Fibroblast of skin of right quadriceps (primary cell): ENCODE results near the gene CFL1.

Experiments
- DNase-seq: peaks from one replicate; pipeline ENCODE4 v3.0.0-alpha.2; 2013

Gene CFL1

DNA sequence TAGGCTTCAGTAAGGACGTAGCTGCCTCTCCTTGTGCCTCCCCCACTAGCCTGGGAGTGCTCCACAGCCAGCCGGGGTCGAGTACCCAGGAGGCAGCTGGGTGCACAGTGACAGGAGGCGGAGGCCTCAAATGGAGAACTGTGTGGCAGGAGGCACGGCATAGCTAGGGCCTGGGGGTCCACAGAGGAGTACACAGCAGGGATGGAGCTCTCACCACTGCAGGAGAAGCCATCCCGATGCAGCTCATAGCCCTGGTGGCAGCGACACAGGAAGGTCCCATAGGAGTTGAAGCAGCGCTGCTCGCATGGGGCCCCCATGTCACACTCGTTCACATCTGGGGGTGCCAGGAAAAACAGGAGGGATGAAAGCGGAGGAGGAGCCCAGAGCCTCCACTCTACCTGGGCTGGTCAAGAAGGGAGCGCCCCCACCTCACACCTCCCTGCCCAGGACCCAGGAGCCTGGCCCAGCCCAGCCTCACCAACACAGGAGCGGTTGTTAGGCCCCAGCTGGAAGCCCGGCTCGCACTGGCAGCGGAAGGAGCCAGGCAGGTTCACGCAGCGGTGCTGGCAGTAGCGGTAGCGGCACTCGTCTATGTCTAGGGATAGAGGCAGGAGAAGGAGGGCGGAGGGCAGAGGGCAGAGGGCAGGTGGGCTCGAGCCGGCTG is 11.8 kb upstream of the CFL1 start:
- no peak for DNase-seq

DNA sequence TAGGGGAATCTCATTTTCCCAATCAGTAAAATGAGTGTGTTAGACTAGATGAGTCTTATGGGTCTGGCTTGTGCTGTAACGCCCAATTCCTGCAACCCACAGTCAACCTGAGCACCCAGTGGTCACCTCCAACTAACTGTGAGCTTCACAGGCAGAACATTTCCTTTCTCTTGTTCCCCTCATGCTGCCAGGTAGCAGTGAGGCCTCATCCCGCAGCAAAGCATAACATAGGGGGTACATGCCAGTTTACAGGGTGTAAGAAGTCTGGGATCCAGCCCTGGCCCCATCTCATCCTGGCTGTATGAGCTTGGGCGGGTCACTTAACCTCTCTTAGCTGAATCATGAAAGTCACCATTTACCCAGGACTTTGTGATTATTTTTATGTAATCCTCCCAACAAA is 10.9 kb upstream of the CFL1 start:
- no peak for DNase-seq

DNA sequence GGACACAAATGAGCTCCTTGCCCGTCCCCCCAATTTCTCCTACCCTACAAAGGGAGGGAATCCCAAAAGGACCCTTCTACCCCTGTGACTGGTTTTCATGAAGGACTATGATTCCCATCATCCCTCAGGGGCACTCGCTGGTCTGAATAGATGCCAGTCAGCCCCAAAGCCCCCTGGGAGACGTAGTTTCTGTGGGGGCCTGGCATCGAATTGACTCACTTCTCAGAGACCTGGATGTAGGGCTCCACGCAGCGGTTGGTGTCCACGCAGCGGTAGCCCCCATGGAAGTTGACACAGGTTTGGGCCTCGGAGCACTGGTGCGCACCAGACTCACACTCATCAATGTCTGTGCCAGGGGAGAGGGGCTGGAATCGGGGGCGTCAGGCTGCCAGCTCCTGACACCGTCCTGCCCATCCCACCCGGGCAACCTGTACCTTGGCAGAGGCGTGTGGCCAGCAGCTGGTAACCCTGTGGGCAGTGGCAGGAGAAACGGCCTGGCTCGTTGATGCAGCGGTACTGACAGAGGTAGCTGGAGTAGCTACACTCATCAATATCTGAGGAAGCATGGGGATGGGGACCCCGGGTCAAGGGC is 10.2 kb upstream of the CFL1 start:
- DNase-seq: no peak

DNA sequence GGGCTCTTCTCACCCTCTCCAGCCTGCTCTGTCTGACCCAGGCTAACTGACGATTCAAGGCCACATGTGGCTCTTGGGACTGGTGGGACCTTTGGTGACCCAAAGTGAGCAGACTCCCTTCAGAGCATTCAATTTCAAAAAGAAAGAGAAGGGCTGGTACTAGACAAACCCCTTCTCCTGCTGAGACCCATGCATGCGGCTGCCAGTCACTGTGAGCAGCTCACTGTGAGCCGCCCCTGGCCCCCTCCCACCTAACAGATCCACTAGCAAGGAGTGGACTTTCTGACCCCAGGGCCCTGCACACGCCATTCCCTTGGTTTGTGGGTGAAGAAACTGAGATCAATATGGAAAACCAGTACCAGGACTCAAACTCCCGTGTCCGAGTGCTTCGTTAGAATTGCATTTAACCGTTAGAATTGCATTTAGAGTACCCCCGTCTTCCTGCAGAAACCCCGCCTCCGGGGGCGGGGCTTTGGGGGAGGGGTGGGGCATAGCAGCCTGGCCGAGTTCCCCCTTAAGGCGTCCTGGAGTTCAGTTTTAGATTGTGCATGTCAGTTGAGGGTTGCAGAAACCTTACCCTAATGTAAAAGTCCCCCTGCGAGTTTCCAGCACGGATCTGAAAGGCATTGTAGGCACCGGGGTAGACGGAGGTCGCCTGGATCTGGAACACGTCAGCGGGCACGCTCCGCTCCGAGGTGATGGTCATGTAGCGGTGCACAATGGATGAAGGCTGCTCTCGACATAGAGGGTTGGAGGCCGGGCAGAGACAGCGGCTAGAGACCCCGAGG is 9.5 kb upstream of the CFL1 start:
- DNase-seq: no peak

DNA sequence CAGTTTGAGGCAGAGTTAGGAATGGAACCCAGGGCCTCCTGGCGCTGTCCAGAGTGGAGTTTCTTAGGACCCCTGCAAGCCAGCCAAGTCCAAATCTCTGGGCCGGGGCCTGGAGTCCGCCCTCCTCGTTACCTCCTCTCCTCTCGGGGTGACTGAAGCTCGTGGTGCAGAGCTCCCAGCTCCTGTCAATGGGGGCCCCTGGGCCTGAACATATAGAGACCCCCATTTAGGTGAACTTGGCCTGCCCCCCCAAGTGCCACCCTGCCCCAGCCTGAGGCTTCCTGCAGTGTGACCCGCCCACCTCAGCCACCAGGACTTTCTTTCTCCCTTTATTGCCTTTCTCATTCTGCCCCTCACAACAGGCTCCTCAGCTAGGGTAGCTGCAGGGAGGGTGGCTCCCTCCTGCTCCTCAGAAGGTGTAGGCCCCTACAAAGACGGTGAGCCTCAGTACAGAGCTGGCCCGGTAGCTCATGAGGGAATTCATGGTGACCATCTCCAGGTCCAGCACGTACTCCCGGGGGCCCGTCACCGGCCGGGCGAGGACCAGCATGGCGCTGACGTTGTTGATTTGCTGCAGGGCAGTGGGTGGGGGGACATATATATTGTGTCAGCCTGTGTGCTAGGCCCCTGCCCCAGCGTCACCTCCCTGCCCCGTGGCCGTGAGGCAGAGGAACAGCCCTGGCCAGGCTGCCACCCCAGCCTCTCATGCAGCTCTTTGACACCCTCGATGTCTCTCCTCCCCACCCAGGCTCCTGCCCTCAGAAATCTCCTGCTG is 8.7 kb upstream of the CFL1 start:
- no peak for DNase-seq

DNA sequence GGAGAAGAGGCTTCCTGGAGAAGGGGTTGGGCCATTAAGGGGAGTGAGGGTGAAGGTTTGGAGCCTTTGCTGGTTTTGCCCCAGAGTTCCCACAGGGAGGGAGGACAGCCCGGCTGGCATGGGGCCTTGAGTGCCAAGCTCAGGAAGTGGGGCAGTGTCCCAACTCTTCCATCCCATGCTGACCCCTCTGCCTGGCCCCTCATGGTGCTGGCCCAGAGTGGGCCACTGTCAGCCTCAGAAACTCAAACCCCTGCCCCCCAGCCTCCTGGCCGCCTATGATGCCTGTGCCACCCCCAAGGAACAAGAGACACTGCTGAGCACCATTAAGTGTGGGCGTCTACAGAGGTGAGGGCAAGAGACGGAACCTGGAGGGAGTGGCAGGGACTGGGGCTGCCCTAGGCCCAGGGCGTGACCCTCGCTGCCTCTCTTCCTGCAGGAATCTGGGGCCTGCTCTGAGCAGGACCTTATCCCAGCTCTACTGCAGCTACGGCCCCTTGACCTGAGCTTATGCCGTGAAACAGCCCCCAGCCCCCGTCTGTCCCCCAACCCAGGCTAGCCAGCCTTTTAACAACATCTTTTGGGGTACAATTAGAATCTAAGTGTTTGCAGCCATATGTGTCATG is 7.7 kb upstream of the CFL1 start:
- DNase-seq: no peak

DNA sequence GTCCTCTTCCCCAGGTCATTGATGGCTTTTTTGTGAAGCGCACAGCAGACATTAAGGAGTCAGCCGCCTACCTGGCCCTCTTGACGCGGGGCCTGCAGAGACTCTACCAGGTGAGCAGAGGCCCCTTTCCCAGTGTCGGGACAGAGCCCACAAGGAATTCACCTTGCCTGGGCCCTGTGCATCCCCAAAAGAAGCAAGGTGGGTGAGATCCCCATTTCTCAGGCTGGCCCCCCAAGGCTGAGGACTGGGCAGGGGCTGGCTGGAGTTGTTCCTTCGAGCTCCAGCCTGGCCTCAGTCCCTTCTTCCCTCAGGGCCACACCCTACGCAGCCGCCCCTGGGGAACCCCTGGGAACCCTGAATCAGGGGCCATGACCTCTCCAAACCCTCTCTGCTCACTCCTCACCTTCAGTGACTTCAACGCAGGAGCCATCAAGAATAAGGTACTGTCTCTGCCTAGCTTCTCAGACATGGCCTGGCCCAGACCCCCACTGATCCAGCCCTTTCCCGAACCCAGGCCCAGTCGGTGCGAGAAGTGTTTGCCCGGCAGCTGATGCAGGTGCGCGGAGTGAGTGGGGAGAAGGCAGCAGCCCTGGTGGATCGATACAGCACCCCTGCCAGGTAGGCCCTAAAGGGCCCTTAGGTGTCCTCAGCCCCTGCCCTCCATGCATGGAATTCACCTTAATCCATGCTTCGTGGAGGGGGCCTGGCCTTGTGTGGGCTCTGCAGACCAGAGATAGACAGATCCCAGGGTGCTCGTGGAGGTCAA is 6.9 kb upstream of the CFL1 start:
- no peak for DNase-seq

DNA sequence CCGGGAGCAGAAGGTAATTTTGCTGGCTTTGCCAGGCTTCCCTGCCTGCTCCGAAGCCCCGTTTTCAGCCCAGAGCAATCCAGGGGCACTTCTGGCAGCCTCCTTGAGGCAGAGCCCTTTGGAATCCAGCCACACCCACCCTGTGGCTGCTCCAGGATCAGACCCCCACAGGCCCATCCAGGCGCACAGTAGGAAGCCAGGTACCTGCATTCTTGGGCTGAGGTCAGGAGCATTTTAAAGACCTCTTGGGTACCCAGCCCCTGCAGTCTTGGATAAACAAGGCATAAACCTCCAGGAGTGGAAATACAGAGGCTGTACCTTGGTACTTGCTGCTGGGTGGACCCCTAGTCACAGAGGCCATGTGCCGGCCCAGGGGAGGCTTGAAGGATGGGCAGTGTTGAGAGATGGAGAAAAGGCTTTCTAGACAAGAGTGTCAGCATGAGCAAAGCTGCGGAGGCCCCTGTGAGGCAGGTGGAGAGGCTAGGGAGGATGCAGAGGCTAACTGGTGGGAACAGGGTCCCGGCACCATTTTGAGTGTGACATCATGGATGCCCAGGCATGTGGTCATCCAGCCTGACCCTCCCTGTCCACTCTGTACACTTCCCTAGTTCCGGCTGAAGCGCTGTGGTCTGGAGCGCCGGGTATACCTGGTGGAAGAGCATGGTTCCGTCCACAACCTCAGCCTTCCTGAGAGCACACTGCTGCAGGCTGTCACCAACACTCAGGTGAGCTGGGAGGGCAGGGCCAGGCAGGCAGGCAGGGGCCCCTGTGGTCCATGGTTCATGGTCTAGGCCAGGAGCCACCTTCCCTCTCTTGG is 6.1 kb upstream of the CFL1 start:
- DNase-seq: no peak

DNA sequence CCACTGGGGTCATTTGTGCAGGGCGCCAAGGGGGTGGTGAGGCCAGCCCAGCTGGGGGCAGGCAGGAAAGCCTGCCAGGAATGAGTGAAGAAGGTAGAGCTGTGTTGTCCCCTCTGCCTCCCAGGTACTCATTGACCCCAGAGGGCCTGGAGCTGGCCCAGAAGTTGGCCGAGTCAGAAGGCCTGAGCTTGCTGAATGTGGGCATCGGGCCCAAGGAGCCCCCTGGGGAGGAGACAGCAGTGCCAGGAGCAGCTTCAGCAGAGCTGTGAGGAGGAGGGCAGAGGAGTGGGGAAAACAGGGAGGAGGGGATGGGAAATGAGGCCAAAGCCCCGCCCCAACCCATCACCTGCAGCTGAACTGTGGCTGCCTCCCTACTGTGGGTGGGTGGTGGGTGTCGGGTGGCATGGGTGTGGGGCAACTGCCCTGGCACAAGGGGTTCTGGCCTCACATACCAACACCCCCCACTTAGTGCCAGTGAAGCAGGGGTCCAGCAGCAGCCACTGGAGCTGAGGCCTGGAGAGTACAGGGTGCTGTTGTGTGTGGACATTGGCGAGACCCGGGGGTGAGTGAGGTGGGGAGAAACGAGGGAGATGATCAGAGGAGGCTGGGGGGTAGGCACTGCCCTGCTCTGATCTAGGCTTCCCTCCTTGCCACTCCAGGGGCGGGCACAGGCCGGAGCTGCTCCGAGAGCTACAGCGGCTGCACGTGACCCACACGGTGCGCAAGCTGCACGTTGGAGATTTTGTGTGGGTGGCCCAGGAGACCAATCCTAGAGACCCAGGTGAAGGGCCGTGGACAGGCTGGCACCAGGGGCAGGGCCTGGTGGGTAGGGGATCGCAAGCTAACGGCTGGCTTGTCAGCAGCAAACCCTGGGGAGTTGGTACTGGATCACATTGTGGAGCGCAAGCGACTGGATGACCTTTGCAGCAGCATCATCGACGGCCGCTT is 5.2 kb upstream of the CFL1 start:
- DNase-seq: no peak

DNA sequence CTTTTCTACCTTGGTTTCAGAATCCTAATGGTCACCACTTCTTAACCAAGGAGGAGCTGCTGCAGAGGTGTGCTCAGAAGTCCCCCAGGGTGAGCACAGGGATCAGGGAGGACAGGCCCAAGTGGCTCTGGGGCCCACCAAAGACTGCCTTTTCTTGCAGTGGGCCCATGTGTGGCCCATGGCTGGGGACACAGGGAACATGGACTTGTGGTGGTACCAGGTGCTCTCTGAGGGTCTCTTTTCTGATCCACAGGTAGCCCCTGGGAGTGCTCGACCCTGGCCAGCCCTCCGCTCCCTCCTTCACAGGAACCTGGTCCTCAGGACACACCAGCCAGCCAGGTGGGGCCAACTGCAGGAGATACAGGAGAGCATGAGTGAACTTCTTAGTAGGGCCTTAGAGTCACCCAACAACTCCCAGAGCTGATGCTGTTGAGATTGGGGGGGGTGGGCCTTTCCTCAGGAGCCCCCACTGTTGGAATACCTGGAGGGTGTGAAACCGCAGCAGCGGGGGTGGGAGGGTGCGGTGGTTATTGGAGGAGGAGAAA is 4.3 kb upstream of the CFL1 start:
- DNase-seq: no peak

DNA sequence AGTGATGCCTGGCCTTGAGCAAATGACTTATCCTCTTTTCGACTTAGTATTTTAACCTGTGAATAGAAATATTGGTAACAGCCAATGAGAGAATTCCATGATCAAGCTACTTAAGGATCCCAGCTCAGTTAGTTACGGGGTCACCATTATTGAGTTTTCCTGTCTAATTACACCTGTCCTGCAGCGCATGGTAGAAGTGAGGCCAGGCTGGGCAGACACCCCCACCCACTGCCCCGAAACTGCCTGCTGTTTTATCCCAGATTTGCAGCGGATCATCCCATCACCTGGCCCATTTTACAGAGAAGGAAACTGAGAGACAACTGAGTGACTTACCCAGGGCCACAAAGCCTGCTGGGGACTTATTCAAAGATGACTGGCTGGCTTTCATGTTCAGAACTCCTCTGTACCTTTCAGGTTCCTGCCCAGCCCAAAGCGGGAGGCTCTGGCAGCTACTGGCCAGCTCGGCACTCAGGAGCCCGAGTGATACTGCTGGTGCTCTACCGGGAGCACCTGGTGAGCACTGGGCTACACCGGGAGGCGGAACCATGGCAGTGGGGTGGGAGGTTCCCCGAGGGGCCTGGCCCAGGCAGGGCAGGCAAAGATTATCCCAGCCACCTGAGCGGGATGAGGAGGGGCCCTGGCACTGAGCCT is 3.7 kb upstream of the CFL1 start:
- no peak for DNase-seq

DNA sequence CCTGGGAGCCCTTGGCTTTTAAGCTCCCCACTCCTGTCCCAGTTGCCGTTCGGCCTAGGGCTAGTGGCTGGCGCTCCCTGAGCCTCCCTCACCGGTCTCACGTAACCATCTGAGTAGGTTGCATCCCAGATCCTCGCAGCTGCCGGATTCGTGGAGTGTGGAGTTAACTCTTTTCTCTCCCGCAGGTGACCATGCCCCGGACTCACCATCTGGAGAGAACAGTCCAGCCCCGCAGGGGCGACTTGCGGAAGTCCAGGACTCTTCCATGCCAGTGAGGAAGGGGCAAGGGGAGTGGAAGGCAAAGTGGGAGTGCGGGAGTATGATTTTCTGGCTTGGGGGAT is 3.2 kb upstream of the CFL1 start:
- DNase-seq: no peak

DNA sequence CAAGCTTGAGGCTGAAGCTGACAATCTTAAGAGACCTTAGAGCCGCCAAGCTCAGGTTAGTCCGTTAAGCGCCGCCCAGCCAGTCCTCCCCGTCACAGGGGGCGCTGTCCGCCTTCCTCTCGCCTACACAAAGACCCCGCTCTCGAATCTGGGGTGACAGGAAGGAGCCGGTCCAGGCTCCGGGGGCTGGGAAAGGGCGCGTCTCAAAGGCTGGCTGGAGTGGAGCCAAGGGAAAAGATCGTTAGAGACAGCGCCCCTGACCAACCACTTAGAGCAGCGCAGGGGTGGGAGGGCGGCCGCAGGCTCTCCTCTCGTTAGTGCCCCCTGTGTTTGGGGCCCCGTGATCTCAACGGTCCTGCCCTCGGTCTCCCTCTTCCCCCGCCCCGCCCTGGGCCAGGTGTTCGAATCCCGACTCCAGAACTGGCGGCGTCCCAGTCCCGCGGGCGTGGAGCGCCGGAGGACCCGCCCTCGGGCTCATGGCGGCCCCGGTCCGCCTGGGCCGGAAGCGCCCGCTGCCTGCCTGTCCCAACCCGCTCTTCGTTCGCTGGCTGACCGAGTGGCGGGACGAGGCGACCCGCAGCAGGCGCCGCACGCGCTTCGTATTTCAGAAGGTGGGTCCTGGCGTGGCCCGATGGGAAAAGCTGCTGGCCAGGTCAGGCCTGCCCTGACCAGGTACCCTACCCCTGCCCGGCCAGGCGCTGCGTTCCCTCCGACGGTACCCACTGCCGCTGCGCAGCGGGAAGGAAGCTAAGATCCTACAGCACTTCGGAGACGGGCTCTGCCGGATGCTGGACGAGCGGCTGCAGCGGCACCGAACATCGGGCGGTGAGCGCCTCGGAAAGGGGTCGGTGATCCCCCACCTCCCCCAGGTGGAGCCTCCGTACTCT is 2.5 kb upstream of the CFL1 start, which contains the start of gene MUS81:
Gene MUS81, plus strand, starts transcription at position 156 of the 887 bp plus-strand sequence. Its CDS starts 321 bp downstream, at position 477.
- peak; percentile 99 for DNase-seq

DNA sequence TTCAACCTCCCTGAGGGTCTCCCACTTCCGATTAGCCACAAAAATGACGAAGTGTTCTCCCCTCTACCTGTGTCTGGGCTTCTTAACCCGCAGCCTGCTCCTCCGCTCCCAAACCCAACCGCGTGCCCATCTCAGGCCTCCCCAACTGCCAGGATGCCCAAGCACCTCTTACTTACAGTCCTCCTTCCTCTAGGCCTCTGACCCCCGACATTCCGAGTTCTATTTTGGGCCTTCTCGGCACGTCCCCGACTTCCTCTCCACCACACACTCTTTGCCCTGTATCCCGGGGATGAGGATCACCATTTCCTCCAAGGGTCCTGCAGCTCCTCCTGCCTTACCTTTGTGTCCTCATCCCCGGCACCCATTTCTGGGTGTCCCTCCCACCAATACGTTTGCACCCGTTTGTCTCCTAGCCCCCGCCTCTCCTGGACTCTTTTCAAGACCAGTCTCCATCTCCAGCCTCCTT is 1.9 kb upstream of the CFL1 start:
- DNase-seq: no peak

DNA sequence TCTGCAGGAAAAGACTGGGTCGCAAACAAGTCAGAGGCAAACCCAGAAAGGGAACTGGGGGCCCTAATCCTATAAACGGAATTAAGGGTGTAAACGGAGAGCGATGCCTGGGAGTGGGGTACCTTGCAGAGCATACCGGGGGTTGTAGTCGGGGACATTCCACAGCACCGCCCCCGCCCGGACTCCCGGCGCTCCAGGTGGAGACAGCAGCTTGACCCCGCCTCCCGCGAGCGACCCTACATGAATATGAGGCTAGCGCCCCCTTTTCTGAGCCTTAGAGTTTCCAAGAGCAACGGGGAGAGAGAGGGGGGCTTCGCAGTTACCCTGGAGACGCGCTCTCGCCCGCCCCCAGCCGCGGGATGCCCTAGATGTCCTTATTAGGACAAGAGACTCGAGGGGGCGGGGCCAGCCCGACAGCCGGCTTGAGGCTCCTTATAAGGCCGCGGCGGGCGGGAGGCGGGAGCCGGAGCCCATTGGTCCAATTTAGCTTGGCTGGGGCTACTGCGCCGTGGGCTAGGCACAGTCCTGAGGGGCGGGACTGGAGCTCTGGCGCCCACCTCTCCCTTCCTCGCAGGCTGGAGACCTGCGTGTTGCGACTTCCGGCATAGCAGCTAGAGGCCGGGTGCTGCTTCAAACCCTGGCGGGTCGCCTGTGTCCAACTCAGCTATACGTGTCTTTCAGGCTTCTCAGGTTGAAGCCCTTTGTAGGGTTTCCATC is 1.3 kb upstream of the CFL1 start:
- peak; percentile 100 for DNase-seq

DNA sequence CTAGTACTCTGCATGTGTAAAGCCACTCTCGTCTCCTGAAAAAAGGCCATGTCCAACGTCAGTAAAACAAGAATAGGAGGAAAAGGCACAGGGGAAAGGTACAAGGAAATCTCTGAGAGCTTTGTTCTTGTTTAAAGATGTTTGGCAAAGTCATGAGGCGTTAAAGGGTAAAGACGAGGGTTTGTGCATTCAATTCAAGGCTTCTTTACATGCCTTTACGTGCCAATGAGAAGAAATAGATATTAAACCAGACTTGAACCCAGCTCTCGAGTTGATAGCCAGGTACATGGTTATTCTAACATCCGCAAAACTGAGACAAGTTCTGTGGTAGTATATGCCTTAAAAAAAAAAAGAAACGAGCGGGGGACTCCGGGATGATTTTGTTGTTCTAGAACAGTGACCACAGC is 704 bp upstream of the CFL1 start:
- no peak for DNase-seq

DNA sequence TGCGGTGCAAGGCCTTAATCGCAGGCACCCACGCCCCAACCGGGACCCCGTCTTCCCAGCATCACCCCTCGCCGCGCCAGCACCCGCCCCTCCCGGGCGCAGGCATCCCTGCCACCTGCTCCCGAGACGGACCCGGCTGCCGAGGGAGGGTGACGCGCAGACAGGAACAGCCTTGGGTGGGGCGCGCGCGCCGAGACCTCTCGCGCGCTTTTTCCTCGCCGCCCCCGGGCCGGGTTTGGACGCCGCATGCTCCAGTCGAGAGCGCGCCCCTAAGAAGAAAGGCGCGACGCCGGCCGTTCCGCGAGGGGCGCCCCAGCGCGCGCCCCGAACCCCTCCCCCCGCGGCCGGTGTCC is 504 bp downstream of the CFL1 start:
- DNase-seq: no peak
